Subcutaneous adipose tissue (tissue), 4 donors: Measurements from ENCODE around the gene RPA4. TPM values are rescaled to one million over a fixed set of nuclear protein-coding genes. Genes with fewer than 3 reads are reported as not detected.

ENCODE experiments used
- CTCF ChIP-seq: fragments of 450-650 bp; IDR thresholded peaks from one replicate; pipeline ENCODE4 v1.5.1; 2016; ENCODE audit warnings: low read depth, mild to moderate bottlenecking, control low read depth, antibody characterized with exemption, moderate library complexity
- total RNA-seq, 4 donors: library from RNA; depleted of rRNA; stranded (reverse); fragments of >200 nt; gene quantifications; one replicate each; pipeline ENCODE4 v1.1.0, GENCODE V29; 2016

Gene RPA4
- total RNA-seq, 4 donors from 2014 or later, result 1.6 to 4.2 (median 3.3) TPM

- TF ChIP-seq CTCF, result no peak
Measured at GRCh38 chrX:96846841-96847240, 36.9 kb upstream of the RPA4 start.

GRCh38 chrX:96861218-96861617 is 22.5 kb upstream of the RPA4 start:
- TF ChIP-seq CTCF, result no peak

GRCh38 chrX:96861661-96862060 is 22.0 kb upstream of the RPA4 start:
- TF ChIP-seq CTCF, result no peak

- TF ChIP-seq CTCF, result no peak
Measured at GRCh38 chrX:96884027-96884426, 319 bp downstream of the RPA4 start.

GRCh38 chrX:96889726-96890125 is 6.0 kb downstream of the RPA4 start:
- no peak for TF ChIP-seq CTCF

- no peak for TF ChIP-seq CTCF
Measured at GRCh38 chrX:96906741-96907140, 23.0 kb downstream of the RPA4 start.

- TF ChIP-seq CTCF, result no peak
Measured at GRCh38 chrX:96907516-96908272, 24.0 kb downstream of the RPA4 start.
